CD4-positive, alpha-beta T cell (primary cell): ENCODE data around the gene SORCS2. TPM values are rescaled to one million over a fixed set of nuclear protein-coding genes. Genes with fewer than 3 reads are reported as not detected.

Source experiments
- ATAC-seq: fragments of 200-7000 bp; cut with Tn5 transposase; one replicate; pipeline ENCODE4 v1.10.0; 2022; ENCODE audit warnings: mild to moderate bottlenecking; ENCODE audit not compliant: poor library complexity
- CTCF ChIA-PET: fragments of 350-600 bp; sonication (Branson Sonifier 250); formaldehyde crosslinking; loops from one replicate; lab custom pipeline; 2021; ENCODE audit warnings: antibody characterized with exemption, inconsistent platforms; lab: Charles Lee
- POLR2A ChIA-PET: fragments of 350-600 bp; sonication (Branson Sonifier 250); formaldehyde crosslinking; loops from one replicate; lab custom pipeline; 2021; ENCODE audit warnings: antibody characterized with exemption, inconsistent platforms; lab: Charles Lee
- DNase-seq, 14 experiments: peaks; one replicate each; pipeline ENCODE4 v3.0.0-alpha.2; 2013 to 2020; ENCODE audit warnings: mixed read lengths in 2 of 14
- H3K27ac ChIP-seq, 2 donors: one replicate each; pipeline versions ENCODE4 v1.5.1 to v1.7.0; 2013; ENCODE audit warnings: low read length in 2 of 2, low read depth in 1 of 2, mild to moderate bottlenecking in 1 of 2
- H3K27me3 ChIP-seq, 2 experiments: 1 replicate in 1 of 2; 2 replicates in 1 of 2; pipeline versions ENCODE4 v1.6.1 to v1.7.0; 2013; ENCODE audit warnings: low read length in 2 of 2, control low read depth in 1 of 2, mild to moderate bottlenecking in 1 of 2, moderate library complexity in 1 of 2; ENCODE audit not compliant: insufficient read depth in 2 of 2, control insufficient read depth in 1 of 2
- H3K36me3 ChIP-seq: one replicate; pipeline ENCODE4 v1.6.1; 2013; ENCODE audit warnings: low read length, control low read depth; ENCODE audit not compliant: insufficient read depth
- H3K4me1 ChIP-seq: one replicate; pipeline ENCODE4 v1.6.1; 2013; ENCODE audit warnings: low read length, control low read depth; ENCODE audit not compliant: insufficient read depth
- H3K4me3 ChIP-seq: one replicate; pipeline ENCODE4 v1.5.1; 2013; ENCODE audit warnings: mild to moderate bottlenecking, low read length, moderate library complexity
- H3K9me3 ChIP-seq, 2 experiments: 1 replicate in 1 of 2; 2 replicates in 1 of 2; pipeline versions ENCODE4 v1.6.1 to v1.7.0; 2013; ENCODE audit warnings: low read length in 2 of 2, mild to moderate bottlenecking in 2 of 2, control low read depth in 1 of 2, moderate library complexity in 1 of 2; ENCODE audit not compliant: control insufficient read depth in 1 of 2, insufficient read depth in 1 of 2
- H3K27ac Mint-ChIP-seq: one replicate; pipeline ENCODE4 v1.8.0; 2020; ENCODE audit warnings: mixed read lengths
- H3K27me3 Mint-ChIP-seq: one replicate; pipeline ENCODE4 v1.8.0; 2021; ENCODE audit warnings: mixed read lengths
- H3K36me3 Mint-ChIP-seq: one replicate; pipeline ENCODE4 v1.8.0; 2021; ENCODE audit warnings: low read depth, mixed read lengths
- H3K4me1 Mint-ChIP-seq: one replicate; pipeline ENCODE4 v1.8.0; 2021; ENCODE audit warnings: low read depth, mixed read lengths
- H3K4me3 Mint-ChIP-seq: one replicate; pipeline ENCODE4 v1.8.0; 2020; ENCODE audit warnings: mild to moderate bottlenecking, mixed read lengths
- H3K9me3 Mint-ChIP-seq: one replicate; pipeline ENCODE4 v1.8.0; 2020; ENCODE audit warnings: mixed read lengths
- CTCF ChIP-seq: fragments of 200-600 bp; IDR thresholded peaks from one replicate; pipeline ENCODE4 v1.8.0; 2022; ENCODE audit warnings: antibody characterized with exemption, mild to moderate bottlenecking
- intact Hi-C, 2 experiments: fragments of 100-400 bp; cut with DNase I in 1 of 2; cut with micrococcal nuclease in 1 of 2; formaldehyde crosslinking; loops; one replicate each; pipeline versions ENCODE4 v1.15.1 to v1.9.0; 2023 to 2025; cut with DNase I, micrococcal nuclease
- total RNA-seq, 174 experiments: library from RNA in 2 of 174; stranded (reverse) in 2 of 174; gene quantifications; one replicate each; pipeline ENCODE4 v1.2.3 and lab custom pipeline; 2021 to 2026

The SORCS2 gene
- total RNA-seq, 2 experiments from 2014 or later, result not detected

GRCh38 chr4:7693711-7694110 is 501.4 kb downstream of the SORCS2 start:
- Mint-ChIP-seq H3K27me3 (peaks cover 11% of the 10 kb centered on the region), H3K27ac (no peak overlapping the region), H3K4me3 (no peak overlapping the region), H3K36me3 (no peaks in the 10 kb centered on the region), H3K4me1 (no peaks in the 10 kb centered on the region), H3K9me3 (no peaks in the 10 kb centered on the region)
- no peaks in the 10 kb centered on the region for H3K36me3 ChIP-seq
- TF ChIP-seq CTCF, result no peak
- no peaks in the 10 kb centered on the region for H3K9me3 ChIP-seq
- H3K27me3 ChIP-seq, result no peaks in the 10 kb centered on the region
- no peaks in the 10 kb centered on the region for H3K4me1 ChIP-seq
- H3K27ac ChIP-seq, result no peak overlapping the region
- H3K4me3 ChIP-seq, result no peak overlapping the region
- ChIA-PET CTCF (no interaction called here), POLR2A (no interaction called here)
- intact Hi-C loops, result no loop called here
- ATAC-seq (no peak), DNase-seq (no peak)

- DNase-seq, result no peak
- no peak for TF ChIP-seq CTCF
- Histone ChIP-seq H3K36me3 (no peaks in the 10 kb centered on the region), H3K4me3 (no peak overlapping the region), H3K9me3 (no peaks in the 10 kb centered on the region), H3K27ac (no peak overlapping the region), H3K27me3 (peaks cover 3 to 4% of the 10 kb centered on the region in 2 experiments), H3K4me1 (no peaks in the 10 kb centered on the region)
- Mint-ChIP-seq H3K9me3 (no peaks in the 10 kb centered on the region), H3K27ac (no peak overlapping the region), H3K27me3 (peaks cover 14% of the 10 kb centered on the region), H3K4me3 (no peak overlapping the region), H3K4me1 (no peaks in the 10 kb centered on the region), H3K36me3 (no peaks in the 10 kb centered on the region)
- intact Hi-C loops, result no loop called here
- CTCF ChIA-PET, result no interaction called here
- POLR2A ChIA-PET, result no interaction called here
- ATAC-seq, result no peak
Observed at GRCh38 chr4:7694324-7694723, 502.0 kb downstream of the SORCS2 start.

- CTCF ChIA-PET, result interaction anchor here (1.4 kb wide), 1 partner anchor 105 kb away, joined by 3 read pairs; no protein-coding TSS in a partner anchor
- no peaks in the 10 kb centered on the region for H3K9me3 ChIP-seq
- Mint-ChIP-seq H3K4me1 (no peaks in the 10 kb centered on the region), H3K27ac (no peak overlapping the region), H3K27me3 (peaks cover 14% of the 10 kb centered on the region), H3K4me3 (no peak overlapping the region), H3K9me3 (no peaks in the 10 kb centered on the region), H3K36me3 (no peaks in the 10 kb centered on the region)
- intact Hi-C loops, result no loop called here
- POLR2A ChIA-PET, result no interaction called here
- H3K36me3 ChIP-seq, result no peaks in the 10 kb centered on the region
- no peaks in the 10 kb centered on the region for H3K4me1 ChIP-seq
- DNase-seq, result no peak
- H3K27ac ChIP-seq, result no peak overlapping the region
- no peak overlapping the region for H3K4me3 ChIP-seq
- no peak for ATAC-seq
- no peak for TF ChIP-seq CTCF
- peaks cover 4% of the 10 kb centered on the region in 2 experiments for H3K27me3 ChIP-seq
Observed at GRCh38 chr4:7697343-7697742, 505.0 kb downstream of the SORCS2 start.
